Measurements from ENCODE around the gene NGF. TPM values are rescaled to one million over a fixed set of nuclear protein-coding genes. Genes with fewer than 3 reads are reported as not detected.

Gene NGF
- total and polyA plus RNA-seq, 2 of the 4 experiments (the other 2 are of a cell fraction), result 12.5 to 21.7 TPM

DNA sequence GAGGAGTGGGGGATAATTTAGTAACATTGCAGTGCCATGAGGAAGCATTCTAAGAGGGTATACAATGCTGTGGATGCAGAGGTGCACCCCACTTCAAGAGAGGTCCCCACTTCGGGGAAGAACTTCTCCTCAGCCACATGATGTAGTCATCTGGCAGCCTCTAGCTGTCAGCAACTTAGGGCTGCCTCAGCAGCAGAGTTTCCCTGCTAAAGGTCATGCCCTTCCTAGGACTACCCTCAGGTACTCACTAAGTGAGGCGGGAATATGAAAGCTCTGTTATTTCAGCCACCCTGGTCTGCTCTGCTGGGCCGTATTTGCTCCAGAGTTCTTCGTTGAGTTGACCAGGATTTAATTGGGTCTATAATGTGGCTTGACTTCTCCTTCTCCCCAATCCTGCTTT lies 41.9 kb upstream of the NGF start:
- dilution Hi-C loops (cut with HindIII; ENCODE audit: low sequenced_read_pairs, unreplicated experiment), result no loop called here
- TF ChIP-seq POLR2A (IDR thresholded peaks at IDR 0.05; ENCODE audit: low read depth, low read length), result no peak
- no peak for TF ChIP-seq MAZ (IDR thresholded peaks at IDR 0.05; ENCODE audit: borderline replicate concordance, low read depth, low read length)
- TF ChIP-seq, protein P1, sequence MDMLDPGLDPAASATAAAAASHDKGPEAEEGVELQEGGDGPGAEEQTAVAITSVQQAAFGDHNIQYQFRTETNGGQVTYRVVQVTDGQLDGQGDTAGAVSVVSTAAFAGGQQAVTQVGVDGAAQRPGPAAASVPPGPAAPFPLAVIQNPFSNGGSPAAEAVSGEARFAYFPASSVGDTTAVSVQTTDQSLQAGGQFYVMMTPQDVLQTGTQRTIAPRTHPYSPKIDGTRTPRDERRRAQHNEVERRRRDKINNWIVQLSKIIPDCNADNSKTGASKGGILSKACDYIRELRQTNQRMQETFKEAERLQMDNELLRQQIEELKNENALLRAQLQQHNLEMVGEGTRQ (IDR thresholded peaks at IDR 0.05; ENCODE audit: low read depth, low read length), result no peak
- TF ChIP-seq MXI1 (IDR thresholded peaks at IDR 0.05; ENCODE audit: borderline replicate concordance, low read depth, low read length), result no peak
- TF ChIP-seq ELK1 (IDR thresholded peaks at IDR 0.05; ENCODE audit: borderline replicate concordance, low read depth, low read length), result no peak
- no peak for TF ChIP-seq CEBPB (IDR thresholded peaks at IDR 0.05; ENCODE audit: low read depth, low read length)
- TF ChIP-seq CTCF (conservative IDR thresholded peaks at IDR 0.05; ENCODE audit: low read depth, low read length), result no peak
- no peak for TF ChIP-seq NFE2L2 (IDR thresholded peaks at IDR 0.05; ENCODE audit: low read depth, low read length)
- TF ChIP-seq MAFK (IDR thresholded peaks at IDR 0.05; ENCODE audit: low read depth, low read length), result no peak
- TF ChIP-seq SMC3 (IDR thresholded peaks at IDR 0.05; ENCODE audit: low read depth, low read length), result no peak
- no peak for TF ChIP-seq FOS (IDR thresholded peaks at IDR 0.05; ENCODE audit: low read depth, low read length)
- Histone ChIP-seq H3K4me1 (ENCODE audit: control insufficient read depth, insufficient read depth, low read length) (peaks cover 5% of the 10 kb centered on the region), H3K4ac (ENCODE audit: low read depth, low read length) (no peak overlapping the region), H2AK5ac (ENCODE audit: low read depth, low read length) (no peak overlapping the region), H3K27me3 (ENCODE audit: control insufficient read depth, insufficient read depth, low read length) (no peaks in the 10 kb centered on the region), H2BK20ac (ENCODE audit: low read depth, low read length) (no peak overlapping the region), H4K91ac (ENCODE audit: insufficient read depth, low read depth, low read length) (no peak overlapping the region), H3K14ac (replicated peaks; ENCODE audit: low read depth, low read length) (0 out of 2 replicates have a peak overlapping the region, but pooled peaks have one; percentile 18), H4K20me1 (ENCODE audit: insufficient read depth, low read length) (no peaks in the 10 kb centered on the region), H3K4me2 (ENCODE audit: low read depth, low read length) (no peak overlapping the region), H2BK15ac (ENCODE audit: low read depth, low read length) (peak overlapping the region; percentile 43; the same call in 1 of the 3 replicates), H4K5ac (ENCODE audit: low read depth, low read length) (no peak overlapping the region), H3K36me3 (ENCODE audit: control insufficient read depth, insufficient read depth, low read length) (no peaks in the 10 kb centered on the region), H2AFZ (replicated peaks; ENCODE audit: low read length, poor library complexity) (no peak overlapping the region), H3K56ac (ENCODE audit: extremely low read depth, insufficient read depth, low read length) (no peak overlapping the region), H3K18ac (ENCODE audit: low read depth, low read length) (no peak overlapping the region), H2BK5ac (ENCODE audit: low read depth, low read length, poor library complexity, severe bottlenecking) (no peak overlapping the region), H3K79me1 (ENCODE audit: low read depth in 1 of 2, low read length in 2 of 2) (no peaks in the 10 kb centered on the region), H2AK9ac (replicated peaks; ENCODE audit: low read depth, low read length, poor library complexity) (no peak overlapping the region), H3K27ac (ENCODE audit: insufficient read depth, low read length) (no peak overlapping the region), H3K4me3 (ENCODE audit: insufficient read depth, low read depth, low read length) (no peak overlapping the region), H3K9me3 (ENCODE audit: control insufficient read depth, insufficient read depth, low read length) (no peaks in the 10 kb centered on the region), H4K8ac (ENCODE audit: low read depth in 2 of 2, low read length in 2 of 2) (no peak overlapping the region), H3K23ac (ENCODE audit: low read depth, low read length) (no peak overlapping the region), H3K9me1 (ENCODE audit: insufficient read depth, low read length) (peaks cover 6% of the 10 kb centered on the region), H3K9ac (ENCODE audit: low read depth, low read length) (no peak overlapping the region), H2BK120ac (ENCODE audit: low read depth, low read length) (no peak overlapping the region)
- DNase-seq (no peak), ATAC-seq (ENCODE audit: low read depth) (no peak)
- ChIA-PET CTCF (no interaction called here), POLR2A (ENCODE audit: unreplicated experiment) (no interaction called here)
- WGBS, 2 experiments (ENCODE audit: extremely low coverage in 2 of 2, insufficient read length in 1 of 2), result no CpG with 5 or more reads among the region's 4 CpGs
- in situ Hi-C loops (cut with MboI; ENCODE audit: low sequenced_read_pairs), result loop anchor here (5.0 kb wide), 1 partner anchor 38 kb away; no protein-coding TSS in a partner anchor
- BruUV-seq (replicated peaks), result no TSS peak
- intact Hi-C loops (cut with micrococcal nuclease), result no loop called here

Data from IMR-90 (cell line).